ENCODE data around the gene SH3TC1.

The SH3TC1 gene

GRCh38 chr4:8289956-8290700 lies 91.0 kb downstream of the SH3TC1 start:
- Histone ChIP-seq H3K9me2 (replicated peaks; ENCODE audit: insufficient read depth, low read length) (no peaks in the 10 kb centered on the region), H3K9me3 (ENCODE audit: insufficient read depth, low read length) (no peaks in the 10 kb centered on the region), H3K27ac (ENCODE audit: low read depth, low read length) (no peak overlapping the region), H3K4me3 (ENCODE audit: insufficient read depth, low read length, poor library complexity, severe bottlenecking) (no peak overlapping the region), H4K20me1 (ENCODE audit: low read depth, low read length) (no peaks in the 10 kb centered on the region), H3K27me3 (ENCODE audit: low read length) (no peaks in the 10 kb centered on the region), H3K36me3 (ENCODE audit: low read length) (no peaks in the 10 kb centered on the region), H2AFZ (ENCODE audit: low read depth, low read length, severe bottlenecking) (no peak overlapping the region), H3K79me2 (ENCODE audit: insufficient read depth, low read length) (no peaks in the 10 kb centered on the region), H3F3A (ENCODE audit: insufficient read depth) (no peaks in the 10 kb centered on the region), H3K9ac (ENCODE audit: low read length) (no peak overlapping the region), H3K4me2 (ENCODE audit: low read depth, low read length, poor library complexity, severe bottlenecking) (no peak overlapping the region)
- TF ChIP-seq CTCF (IDR thresholded peaks at IDR 0.05; ENCODE audit: insufficient read depth, low read length, poor library complexity, severe bottlenecking) (no peak), EZH2phosphoT487 (conservative IDR thresholded peaks at IDR 0.05; ENCODE audit: low read length) (no peak)

- no peak overlapping the region for H3K4me2 ChIP-seq (ENCODE audit: low read depth, low read length, poor library complexity, severe bottlenecking)
Measured at GRCh38 chr4:8290701-8290970, 91.5 kb downstream of the SH3TC1 start.

More at GRCh38 chr4:8290701-8290970, 91.5 kb downstream of the SH3TC1 start:
- Histone ChIP-seq H3K27ac (ENCODE audit: low read depth, low read length) (no peak overlapping the region), H3F3A (ENCODE audit: insufficient read depth) (no peaks in the 10 kb centered on the region), H2AFZ (ENCODE audit: low read depth, low read length, severe bottlenecking) (no peak overlapping the region), H3K9ac (ENCODE audit: low read length) (no peak overlapping the region), H3K27me3 (ENCODE audit: low read length) (no peaks in the 10 kb centered on the region), H3K79me2 (ENCODE audit: insufficient read depth, low read length) (no peaks in the 10 kb centered on the region), H3K36me3 (ENCODE audit: low read length) (no peaks in the 10 kb centered on the region), H4K20me1 (ENCODE audit: low read depth, low read length) (no peaks in the 10 kb centered on the region), H3K9me3 (ENCODE audit: insufficient read depth, low read length) (no peaks in the 10 kb centered on the region), H3K9me2 (replicated peaks; ENCODE audit: insufficient read depth, low read length) (no peaks in the 10 kb centered on the region), H3K4me3 (ENCODE audit: insufficient read depth, low read length, poor library complexity, severe bottlenecking) (no peak overlapping the region)
- TF ChIP-seq EZH2phosphoT487 (conservative IDR thresholded peaks at IDR 0.05; ENCODE audit: low read length) (no peak), CTCF (IDR thresholded peaks at IDR 0.05; ENCODE audit: insufficient read depth, low read length, poor library complexity, severe bottlenecking) (no peak)

All from SU-DHL-6 (cell line).